Daoy (cell line): ENCODE measurements around the gene CHTF18. TPM values are rescaled to one million over a fixed set of nuclear protein-coding genes. Genes with fewer than 3 reads are reported as not detected.
"Not testable (repeated sequence)": the region's sequence is repeated elsewhere in the genome, so short reads cannot be mapped to it uniquely, and the experiment has no call there.

Experiments used
- DNase-seq: peaks from one replicate; pipeline ENCODE4 v3.0.0-alpha.2; 2015; ENCODE audit warnings: low read depth
- total RNA-seq: library from RNA; depleted of rRNA; stranded (reverse); fragments of >200 nt; shearing (Covaris generic); gene quantifications from 2 replicates; pipeline ENCODE4 v1.2.3, GENCODE V29; 2014

CHTF18 gene
- total RNA-seq, 1 experiment from 2014 or later = 18.1 TPM

DNA sequence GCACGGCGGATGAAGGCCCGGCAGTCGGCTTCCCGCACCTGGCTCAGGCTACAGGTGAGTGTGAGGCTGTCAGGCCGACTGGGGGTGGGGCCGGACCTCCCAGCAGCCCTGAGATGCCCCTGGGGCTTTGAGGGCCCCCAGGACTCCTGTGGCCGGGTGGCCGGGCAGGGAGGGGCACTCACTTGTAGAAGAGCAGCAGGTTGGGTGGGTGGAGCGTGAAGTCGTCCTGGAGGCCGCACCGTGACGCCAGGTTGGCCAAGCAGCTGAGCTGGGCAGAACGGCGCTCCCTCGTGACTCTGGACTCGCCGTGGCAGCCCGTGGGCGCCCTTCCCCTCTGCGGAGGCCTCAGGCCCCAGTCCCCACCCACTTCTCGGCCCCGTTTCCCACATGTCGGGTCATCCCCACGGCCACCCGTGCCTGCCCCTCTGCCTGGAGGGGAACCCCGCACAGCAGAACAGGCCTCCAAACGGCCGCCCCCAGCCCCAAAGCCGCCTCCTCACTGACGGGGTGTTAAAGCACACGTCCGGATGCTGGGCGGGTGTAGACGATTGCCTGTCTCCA is 13.1 kb upstream of the CHTF18 start:
- no peak for DNase-seq

DNA sequence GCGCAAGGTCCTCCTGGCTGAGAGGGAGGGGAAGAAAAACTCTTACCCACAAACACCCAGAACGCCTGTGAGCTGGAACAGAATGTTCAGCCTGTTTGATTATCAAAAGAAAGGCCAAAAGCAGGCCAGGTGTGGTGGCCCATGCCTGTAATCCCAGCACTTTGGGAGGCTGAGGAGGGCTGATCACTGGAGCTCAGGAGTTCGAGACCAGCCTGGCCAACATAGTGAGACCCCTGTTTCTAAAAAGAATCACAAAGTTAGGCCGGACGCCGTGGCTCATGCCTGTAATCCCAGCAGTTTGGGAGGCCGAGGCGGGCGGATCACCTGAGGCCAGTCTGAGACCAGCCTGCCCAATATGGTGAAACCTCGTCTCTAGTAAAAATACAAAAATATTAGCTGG is 12.1 kb upstream of the CHTF18 start:
- DNase-seq = not testable (repeated sequence)

- DNase-seq = no peak
Observed at GRCh38 chr16:776824-777223, 11.6 kb upstream of the CHTF18 start.

- DNase-seq = peak; percentile 65
Observed at GRCh38 chr16:777826-778225, 10.6 kb upstream of the CHTF18 start.

- no peak for DNase-seq
Observed at GRCh38 chr16:778447-778846, 10.0 kb upstream of the CHTF18 start.

DNA sequence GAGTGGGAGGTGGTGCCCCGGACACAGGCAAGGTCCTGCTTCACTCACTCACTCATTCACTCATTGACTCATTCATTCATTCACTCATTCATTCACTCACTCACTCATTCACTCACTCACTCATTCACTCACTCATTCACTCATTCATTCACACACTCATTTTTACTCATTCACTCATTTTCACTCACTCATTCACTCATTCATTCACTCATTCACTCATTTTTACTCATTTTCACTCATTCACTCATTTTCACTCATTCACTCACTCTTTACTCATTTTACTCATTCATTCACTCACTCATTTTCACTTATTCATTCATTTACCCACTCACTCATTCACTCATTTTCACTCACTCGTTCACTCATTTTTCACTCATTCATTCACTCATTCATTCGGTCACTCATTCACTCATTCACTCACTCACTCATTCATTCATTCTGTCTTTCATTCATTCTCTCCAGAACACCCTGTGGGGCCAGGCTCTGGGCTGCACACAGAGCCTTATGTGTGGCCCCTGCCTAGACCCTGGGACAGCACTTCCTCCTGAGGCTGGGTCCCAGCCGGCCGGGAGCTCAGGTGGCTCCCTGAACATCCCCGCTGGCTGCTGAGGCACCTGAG is 9.4 kb upstream of the CHTF18 start:
- DNase-seq = no peak

GRCh38 chr16:779561-779960 is 8.9 kb upstream of the CHTF18 start:
- no peak for DNase-seq

DNA sequence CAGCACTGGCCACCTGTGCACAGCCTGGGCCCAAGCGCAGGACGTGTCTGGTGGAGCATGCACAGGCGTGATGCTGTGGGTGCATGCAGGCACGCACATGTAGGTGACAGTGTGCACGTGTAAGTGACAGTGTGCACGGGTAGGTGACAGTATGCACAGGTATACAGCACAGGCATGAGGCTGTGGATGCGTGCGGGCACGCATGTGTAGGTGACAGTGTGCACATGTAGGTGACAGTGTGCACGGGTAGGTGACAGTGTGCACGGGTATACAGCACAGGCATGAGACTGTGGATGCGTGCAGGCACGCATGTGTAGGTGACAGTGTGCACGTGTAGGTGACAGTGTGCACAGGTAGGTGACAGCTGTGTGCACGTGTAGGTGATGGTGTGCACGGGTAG is 8.1 kb upstream of the CHTF18 start:
- no peak for DNase-seq

DNA sequence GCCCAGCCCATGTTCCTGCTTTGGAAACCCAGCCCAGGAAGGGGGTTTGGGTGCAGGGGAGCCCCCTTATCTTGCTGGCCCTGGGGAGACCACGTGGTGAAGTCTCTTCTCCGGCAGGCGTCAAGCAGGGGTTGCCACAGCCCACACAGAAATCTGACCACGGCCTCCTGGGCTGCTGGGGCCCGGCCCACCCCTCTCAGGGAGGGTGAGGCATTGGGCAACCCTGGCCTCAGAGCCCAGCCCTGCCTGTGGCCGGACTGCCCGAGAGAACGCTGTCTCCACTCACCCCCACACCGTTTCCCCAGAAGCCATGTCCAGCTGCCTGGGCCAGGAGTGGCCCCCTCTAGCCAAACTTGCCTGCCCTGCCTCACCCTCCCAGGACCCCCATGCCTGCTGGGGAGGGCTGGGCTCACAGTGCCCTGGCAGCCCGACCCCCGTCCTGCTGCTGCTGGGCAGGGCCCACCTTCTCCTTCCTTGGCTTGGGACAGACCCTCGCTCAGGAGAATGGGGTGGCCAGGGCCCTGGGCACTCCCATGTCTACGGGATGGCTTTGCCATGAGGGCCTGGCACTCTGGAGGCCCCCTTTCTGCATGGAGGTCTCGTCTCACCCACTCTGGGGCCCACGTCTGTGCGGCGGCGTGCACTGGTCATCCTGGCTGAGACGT is 6.9 kb upstream of the CHTF18 start:
- DNase-seq = no peak

GRCh38 chr16:782258-782657 is 6.2 kb upstream of the CHTF18 start:
- DNase-seq = no peak

DNA sequence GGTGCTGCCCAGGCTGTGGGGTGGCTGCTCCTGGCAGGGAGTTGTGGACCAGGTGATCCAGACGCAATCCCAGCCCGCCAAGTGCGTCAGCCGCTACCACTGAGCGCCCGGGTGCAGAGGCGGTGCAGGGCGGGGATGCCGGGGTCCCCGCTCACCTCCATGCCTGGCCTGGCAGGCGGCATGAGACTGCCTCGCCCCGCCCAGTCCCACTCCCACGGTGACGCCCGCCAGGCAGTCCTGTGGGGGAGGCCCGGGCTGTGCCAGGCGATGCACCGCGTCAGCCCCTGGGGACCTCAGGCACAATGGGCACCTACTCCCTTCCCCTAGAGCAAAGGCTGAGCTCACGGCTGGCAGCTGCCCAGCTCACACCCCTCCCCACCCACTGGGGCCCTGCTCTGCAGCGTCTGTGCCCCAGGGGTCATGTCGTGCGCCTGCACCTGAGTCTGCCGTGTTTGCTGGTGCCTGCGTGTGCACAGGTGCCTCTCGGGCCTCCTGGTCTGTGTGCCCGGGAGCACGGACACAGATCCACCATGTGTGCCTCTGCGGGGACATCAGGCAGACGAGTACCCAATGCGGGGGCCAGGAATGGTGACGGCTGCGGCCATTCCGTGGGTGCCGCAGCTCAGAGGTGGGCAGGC is 5.5 kb upstream of the CHTF18 start:
- no peak for DNase-seq

DNA sequence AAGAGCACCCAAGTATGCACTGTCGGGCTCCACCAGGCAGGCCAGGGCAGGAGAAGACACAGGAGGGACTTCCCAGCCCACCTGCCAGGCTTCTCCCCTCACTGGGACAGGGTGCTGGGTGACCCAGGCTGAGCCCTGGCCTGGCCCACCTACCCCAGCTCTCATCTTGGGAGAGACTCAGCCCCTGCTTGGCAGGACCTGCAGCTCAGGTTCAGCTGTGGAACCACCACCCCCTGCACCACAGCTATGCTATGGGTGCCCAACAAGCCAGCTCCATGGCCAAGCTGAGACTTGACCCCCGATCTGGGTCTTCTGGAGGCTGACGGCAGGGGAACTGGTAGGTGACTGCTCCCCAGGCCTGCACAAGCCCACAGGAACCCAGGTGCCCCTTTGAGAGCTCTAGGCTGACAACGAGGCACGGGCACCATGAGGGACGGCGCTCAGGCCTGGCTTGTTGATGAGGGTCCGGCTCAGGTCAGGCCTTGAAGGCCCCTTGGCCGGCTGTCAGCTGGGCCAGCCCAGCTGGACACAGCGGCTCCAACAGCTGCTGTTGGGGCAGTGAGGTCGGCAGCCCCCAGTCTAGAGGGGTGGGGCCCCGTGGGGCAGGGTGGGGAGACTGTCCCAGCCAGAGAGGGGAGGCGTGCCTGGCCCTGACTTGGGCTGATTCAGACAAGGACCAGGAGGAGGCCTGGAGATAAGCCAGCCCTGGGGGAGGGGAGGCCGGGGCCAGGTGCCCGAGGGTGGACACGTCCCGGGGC is 4.8 kb upstream of the CHTF18 start:
- DNase-seq = no peak

- no peak for DNase-seq
Observed at GRCh38 chr16:784431-784830, 4.0 kb upstream of the CHTF18 start.

DNA sequence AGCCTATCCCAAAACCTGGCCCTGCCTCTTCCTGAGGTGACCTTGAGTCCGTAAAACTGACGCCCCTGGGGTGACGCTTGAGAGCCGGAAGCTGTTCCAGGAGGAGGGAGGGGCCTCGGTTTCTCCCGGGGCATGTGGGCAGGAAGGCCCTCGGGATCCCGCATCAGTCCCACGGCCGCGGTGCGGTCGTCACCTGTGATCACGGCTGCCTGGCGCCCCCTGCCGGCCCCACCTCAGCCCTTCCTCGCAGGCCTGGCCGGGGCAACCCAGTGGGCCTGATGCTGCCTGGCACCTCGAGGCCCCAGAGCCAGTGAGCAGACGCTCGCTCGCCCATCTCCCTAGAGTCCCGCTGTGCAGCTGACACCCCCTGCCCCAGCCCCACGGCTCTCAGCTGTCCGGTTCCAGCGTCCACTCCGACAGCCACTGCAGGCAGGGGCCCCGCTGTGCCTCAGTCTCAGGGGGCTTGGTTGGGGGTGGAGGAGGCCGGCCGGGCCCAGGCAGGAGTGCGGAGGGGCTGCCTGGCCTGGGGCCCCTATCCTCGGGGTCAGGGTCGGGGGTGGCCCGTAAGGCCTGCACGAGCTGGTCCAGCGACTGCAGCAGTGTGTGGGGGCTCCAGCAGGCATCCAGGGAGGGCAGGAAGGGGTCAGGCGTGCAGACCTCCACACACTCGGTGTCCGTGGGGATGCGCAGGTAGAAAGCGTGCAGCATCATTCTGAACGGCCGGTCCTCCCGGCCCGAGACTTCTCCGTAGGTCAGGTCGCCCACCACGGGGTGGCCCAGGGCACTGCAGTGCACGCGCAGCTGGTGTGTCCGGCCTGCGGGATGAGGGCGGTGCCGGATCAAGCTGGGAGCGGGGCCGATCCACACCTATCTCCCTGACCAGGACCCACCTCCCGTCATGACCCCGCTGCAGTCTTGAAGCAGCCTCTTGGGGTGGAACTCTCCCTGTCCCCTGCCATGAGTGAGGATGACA is 2.6 kb upstream of the CHTF18 start:
- peak; percentile 62 for DNase-seq

GRCh38 chr16:787321-787966 is 976 bp upstream of the CHTF18 start:
- no peak for DNase-seq

DNA sequence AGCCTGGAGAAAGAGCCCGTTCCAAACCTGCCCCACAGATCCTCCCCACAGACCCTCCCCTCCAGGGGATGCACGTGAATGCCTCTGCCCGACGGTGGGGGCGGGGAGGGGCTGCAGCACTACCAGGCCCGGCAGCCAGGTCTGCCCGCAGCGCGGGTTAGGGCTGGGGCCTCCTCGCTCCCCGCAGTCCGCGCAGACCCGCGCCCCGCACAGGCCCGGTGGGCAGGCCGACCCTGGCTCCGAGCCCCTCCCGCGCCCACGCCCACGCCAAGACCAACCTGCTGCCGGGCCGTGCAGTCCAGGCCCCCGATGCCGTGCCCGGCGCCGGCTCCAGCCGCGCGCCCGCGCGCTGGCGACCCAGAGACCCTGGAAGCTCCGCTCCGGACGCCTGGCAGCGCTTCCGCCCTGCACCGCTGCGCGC is 432 bp upstream of the CHTF18 start, which contains the start of gene RPUSD1:
RPUSD1 (minus strand) TSS at position 404 of the 421 bp plus-strand sequence. CDS start 644 bp downstream, outside the sequence.
- no peak for DNase-seq

GRCh38 chr16:789191-789850 is 901 bp downstream of the CHTF18 start:
- DNase-seq = no peak

GRCh38 chr16:790086-790485 is 1.7 kb downstream of the CHTF18 start:
- no peak for DNase-seq

DNA sequence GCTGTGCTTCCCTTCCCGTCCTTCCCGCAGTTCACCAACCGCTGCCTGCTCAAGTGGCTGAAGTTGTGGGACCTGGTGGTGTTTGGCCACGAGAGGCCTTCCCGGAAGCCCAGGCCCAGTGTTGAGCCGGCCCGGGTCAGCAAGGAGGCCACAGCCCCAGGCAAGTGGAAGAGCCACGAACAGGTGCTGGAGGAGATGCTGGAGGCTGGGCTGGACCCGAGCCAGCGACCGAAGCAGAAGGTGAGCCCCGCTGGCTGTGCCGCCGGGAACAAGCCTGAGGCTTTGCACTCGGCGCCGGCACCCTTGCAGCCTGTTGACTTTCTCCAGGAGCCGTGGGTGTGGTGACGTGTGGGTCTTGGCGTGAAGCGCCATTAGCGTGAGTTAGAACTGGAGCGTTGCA is 2.7 kb downstream of the CHTF18 start:
- DNase-seq = no peak
